Activated CD4-positive, alpha-beta T cell treated with anti-CD3 and anti-CD28 coated beads for 1 hour (primary cell): ENCODE measurements around the gene NLGN1.
"Not testable (repeated sequence)": the region's sequence is repeated elsewhere in the genome, so short reads cannot be mapped to it uniquely, and the experiment has no call there.

Experiments used
- DNase-seq: peaks from one replicate; pipeline ENCODE4 v3.0.0-alpha.2; 2020

Gene NLGN1

DNA sequence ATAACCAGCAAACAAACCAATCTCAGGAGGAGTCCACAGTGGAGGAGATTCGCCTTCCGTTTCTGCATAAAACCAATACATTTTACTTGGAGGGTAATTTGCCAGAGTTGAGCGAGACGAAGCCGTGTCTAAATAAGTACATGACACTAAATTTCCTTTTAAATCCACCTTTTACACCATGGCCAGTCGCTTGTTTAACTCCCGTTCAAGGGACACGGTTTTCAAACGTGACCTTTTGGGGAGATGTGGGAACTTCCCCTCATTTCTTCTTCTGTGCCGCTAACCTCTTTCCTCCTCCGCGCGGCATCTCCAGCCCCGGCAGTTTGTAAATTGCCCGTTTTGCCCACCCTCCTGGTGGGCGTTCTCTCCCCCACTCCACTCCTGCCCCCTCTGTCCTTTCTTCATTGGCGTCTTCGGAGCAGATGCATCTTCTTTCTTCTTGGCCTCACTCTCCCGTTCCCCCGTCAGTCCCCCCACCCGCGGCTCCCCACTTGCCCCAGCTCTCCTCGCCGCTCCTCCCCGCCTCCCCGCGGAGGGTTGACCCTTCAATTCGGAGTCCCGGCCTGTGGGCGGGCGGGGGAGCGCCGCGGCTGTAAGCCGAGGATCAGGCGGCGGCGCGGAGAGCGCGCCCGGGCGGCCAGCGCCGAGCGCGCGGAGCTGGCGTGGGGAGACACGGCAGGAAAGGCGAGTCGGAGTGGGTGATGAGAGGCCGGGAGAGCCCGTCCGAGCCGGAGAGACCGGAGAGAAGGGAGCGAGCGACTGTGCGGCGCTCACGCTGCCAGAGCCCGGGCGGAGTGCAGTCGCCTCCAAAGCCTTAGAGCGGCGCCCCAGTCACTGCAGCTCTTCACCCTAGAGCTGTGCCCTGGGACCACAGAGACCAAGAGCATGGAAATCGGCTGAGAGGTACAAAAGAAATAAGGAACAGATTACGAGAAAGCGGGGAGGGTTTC lies at the start of gene NLGN1:
TSS of gene NLGN1 (plus strand) at position 584 of the 950 bp plus-strand sequence.
- no peak for DNase-seq

- no peak for DNase-seq
Observed at GRCh38 chr3:173351886-173352285, 45.7 kb upstream of the NLGN1 start.

- not testable (repeated sequence) for DNase-seq
Observed at GRCh38 chr3:173353137-173353536, 44.4 kb upstream of the NLGN1 start.

GRCh38 chr3:173354124-173354523 lies 43.4 kb upstream of the NLGN1 start:
- no peak for DNase-seq

DNA sequence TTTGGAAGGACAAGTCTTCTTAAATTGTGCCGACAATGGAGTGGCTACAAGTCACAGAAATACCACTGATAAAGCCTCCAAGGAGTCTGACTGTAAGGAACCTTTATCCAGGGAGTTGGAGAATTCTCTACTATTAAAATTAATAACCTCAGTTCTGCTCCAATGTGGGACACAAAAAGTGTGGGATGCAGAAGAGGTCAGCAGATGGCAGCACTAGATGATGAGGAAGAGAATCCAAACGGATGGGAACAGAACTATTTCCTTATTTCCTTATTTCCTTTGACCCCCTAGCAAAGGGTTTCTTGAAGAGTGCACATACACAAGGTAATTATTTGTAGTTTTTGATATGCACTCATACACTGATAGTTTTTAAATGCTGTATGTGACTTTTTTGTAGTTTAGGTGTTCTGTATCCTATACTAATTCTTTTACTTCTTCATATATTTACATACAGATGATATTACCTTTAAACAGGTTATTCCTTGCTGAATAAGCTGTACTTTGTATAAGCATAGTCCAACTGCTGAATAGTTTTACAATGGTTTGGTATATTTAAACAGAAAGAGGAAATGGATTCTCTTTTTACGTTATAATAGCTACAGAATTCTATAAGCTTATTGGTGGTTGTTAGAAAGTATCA lies 25.6 kb upstream of the NLGN1 start:
- no peak for DNase-seq

GRCh38 chr3:173380681-173381080 lies 16.9 kb upstream of the NLGN1 start:
- no peak for DNase-seq

- DNase-seq: not testable (repeated sequence)
Observed at GRCh38 chr3:173381936-173382335, 15.6 kb upstream of the NLGN1 start.

GRCh38 chr3:173395073-173395411 lies 2.5 kb upstream of the NLGN1 start:
- no peak for DNase-seq

- DNase-seq: no peak
Observed at GRCh38 chr3:173395412-173396181, 1.9 kb upstream of the NLGN1 start.

DNA sequence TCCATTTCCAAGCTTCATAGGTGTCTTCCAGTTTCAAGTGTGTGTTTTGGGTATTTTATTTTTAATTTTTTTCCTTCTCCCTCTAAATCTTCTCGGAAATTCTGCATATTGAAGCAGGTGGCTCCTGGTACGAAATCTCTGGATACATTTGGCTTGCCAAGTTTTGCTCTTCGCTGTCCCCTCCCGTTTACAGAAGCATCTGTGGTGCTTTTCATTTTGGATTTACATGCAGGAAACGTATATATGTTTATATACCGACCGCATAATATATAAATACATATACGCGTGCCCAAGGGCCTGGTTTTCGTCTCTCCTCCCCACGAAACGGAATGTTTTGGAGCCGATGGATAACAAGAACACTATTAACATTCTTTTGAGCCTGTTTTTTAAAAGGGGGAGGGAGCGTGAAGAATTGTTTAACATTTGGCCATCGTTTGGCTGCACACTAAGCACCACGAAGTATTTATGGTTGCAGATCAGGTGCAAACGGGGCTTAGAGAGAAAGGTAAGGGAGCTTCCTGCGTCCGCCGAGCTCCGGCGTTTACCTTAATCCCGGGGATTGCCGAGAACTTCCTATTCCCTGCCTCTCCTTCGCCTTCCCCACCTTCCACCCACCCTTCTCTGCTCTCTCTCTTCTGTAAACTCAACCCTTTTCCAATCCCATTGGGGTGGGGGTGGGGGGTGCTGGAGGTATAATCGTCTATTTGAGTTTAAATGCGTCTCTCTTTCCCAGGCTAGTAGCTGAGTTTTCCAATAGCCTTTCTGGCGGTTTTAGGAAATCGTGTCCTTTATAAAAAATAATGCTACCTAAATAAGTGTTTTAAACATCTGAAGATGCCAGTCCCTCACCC lies 1.1 kb upstream of the NLGN1 start:
- no peak for DNase-seq

DNA sequence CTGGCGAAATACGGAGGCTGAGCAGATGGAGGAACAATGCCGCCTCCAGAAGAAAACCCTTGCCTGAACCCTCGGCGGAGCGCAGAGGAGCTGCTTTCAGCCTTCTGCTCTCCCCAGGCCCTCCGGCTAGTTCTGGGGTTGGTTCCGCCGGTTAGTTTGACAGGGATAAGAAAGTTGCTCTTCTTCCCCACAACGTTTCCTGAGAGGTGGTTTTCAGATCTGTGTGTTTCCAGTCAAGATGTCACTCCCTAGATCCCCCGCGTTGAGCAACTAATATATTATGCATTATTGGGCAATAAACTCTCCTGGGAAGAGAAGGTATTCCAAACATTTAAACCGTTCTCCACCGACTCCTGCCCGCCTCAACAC lies 551 bp downstream of the NLGN1 start:
- no peak for DNase-seq

GRCh38 chr3:173399044-173399443 lies 1.5 kb downstream of the NLGN1 start:
- no peak for DNase-seq

DNA sequence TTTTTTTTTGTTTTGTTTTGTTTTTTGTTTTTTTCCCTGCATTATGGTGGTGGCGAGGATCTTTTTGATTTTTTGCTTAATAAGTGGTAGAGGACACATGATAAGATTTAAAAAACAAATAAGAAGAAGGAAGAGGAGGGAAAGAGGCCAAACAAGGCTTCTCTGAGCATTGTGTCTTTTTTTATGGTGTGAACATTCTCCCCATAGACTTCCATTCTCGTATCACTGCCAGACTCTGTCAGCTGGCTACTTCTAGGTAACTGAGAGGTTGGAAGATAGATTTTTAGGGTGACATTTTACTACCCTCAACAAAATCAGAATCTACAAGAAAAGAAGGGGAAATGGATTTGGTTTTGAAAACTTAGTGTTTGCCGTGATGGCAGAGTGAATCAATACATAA lies 3.8 kb downstream of the NLGN1 start:
- DNase-seq: no peak

GRCh38 chr3:173402656-173403055 lies 5.1 kb downstream of the NLGN1 start:
- DNase-seq: no peak

DNA sequence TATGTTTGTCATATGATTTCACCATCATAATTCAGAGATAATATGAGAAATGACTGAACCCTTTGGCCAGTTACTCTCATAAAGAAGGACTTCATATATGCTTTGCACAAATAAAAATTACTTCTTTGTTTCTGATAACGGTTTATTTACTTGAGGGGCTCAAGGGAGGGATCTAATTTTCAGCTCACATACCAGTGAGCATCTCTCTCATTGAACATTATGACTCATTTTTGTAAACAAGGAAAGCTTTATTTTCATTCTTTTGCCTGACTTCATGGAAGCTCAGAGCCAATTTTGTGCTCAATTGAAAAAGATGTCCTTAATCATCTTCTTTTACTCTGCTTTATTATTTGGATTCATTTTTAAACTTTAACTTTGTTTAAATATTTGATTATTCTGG lies 5.8 kb downstream of the NLGN1 start:
- DNase-seq: no peak

- no peak for DNase-seq
Observed at GRCh38 chr3:173404156-173404555, 6.6 kb downstream of the NLGN1 start.

DNA sequence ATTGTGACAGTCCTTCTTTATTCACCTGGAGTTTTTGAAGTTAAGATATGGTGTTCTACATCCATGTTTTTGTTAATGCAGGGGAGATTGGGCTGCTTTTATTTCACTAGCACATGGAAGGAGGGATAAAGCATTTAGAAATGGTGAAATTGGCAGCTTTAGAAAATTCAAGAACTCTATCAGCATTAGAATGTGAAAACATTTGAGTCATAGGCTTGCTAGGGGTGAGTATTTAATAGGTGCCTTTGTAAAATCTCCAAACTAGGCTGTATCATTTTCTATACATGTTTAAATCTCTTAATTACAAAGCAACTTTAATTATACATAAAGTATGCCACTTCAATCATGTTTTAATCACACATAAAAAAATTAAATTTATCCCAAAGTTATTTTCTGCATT lies 12.9 kb downstream of the NLGN1 start:
- DNase-seq: no peak

- DNase-seq: no peak
Observed at GRCh38 chr3:173410849-173411248, 13.3 kb downstream of the NLGN1 start.

DNA sequence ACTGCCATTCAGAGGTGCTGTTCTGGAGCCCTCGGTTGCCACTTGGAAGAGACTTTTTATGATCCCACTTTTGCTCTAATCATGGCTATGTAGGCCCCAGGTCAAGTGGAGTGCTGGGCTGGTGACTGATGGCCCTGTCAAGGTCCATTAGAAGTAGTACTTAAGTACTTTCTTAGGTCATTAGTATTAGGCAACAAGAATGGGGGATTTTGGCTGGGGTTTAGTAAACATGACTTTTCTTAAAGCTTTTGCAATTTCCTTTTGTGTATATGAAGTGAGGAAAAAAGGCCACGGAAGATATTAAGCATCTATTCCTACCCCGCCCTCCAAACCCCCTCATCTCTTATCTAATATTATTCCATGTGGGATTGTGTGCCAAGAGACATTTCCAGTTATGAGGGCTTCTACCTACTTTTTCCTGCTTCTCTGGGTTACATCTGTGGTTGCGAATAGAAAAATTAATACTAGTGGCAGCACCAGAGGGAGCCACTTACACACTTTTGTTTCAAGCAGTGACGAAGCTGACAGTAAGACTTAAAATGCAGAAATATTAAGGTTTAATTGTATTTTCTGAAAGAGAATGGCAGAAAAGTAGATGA lies 13.9 kb downstream of the NLGN1 start:
- DNase-seq: no peak

- DNase-seq: no peak
Observed at GRCh38 chr3:173416070-173416469, 18.5 kb downstream of the NLGN1 start.

GRCh38 chr3:173429076-173429475 lies 31.5 kb downstream of the NLGN1 start:
- DNase-seq: no peak

DNA sequence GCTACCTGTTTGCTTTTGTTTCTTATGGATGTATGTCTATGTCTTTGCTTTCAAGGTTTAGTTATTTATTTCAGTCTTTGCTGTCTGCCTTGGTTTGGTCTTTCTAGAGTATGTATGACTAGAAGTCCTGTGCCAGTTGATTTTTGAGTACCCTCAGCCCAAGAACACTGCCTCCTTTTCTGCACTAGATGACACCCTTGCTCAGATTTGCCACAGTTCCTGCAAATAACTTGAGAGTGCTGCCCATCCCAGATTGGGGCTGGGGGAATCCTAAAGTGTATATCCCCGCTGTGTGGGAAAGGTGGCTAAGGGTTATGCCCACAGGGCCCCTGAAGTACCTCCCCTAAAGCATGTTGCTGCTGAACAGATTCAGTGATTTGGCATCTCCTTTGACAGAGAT lies 32.0 kb downstream of the NLGN1 start:
- DNase-seq: no peak
